NCI-H128 (cell line): ENCODE results near the gene CEP170B.

Source experiments
- DNase-seq: peaks from one replicate; lab custom pipeline; 2025; ENCODE audit not compliant: unreplicated experiment; lab: John Stamatoyannopoulos, UW

CEP170B gene

DNA sequence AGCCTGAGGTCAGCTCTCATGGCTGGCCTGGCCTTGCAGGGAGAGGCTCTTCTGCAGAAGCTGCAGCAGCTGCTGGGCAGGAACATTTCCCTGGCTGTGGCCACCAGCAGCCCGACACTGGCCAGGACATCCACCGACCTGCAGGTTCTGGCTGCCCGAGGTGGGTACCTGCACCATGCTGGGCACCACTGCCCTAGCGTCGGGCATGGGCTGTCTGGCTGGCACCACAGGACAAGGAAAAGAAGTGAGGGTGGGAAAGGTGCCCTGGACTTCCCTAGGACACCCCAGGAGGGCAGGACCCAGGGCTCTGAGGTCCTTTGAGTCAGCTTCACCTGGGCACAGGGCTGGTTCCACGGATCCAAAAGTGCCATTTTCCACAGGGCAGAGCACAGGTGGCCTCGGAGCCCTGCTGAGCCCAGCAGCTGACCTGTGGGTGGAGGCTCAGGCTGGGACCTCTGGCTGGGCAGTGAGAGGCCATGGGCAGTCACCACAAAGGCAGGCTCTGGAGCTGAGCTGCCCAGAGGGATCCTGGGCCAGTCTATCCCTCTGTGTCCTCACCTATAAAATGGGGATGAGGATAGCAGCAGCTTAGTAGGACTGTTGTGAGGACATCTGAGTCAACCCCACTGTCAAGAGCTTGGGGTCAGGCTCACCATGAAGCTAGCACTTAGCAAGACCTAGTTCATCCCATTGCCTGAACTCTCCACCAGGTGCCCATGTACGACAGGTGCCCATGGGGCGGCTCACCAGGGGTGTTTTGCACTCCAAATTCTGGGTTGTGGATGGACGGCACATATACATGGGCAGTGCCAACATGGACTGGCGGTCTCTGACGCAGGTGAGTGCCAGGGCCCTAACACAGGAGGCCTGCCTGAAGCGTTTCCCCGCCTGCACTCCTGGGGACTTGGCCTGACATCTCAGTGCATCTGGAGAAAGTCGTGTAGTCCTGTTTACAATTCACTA is 64.5 kb downstream of the CEP170B start:
- DNase-seq: no peak

DNA sequence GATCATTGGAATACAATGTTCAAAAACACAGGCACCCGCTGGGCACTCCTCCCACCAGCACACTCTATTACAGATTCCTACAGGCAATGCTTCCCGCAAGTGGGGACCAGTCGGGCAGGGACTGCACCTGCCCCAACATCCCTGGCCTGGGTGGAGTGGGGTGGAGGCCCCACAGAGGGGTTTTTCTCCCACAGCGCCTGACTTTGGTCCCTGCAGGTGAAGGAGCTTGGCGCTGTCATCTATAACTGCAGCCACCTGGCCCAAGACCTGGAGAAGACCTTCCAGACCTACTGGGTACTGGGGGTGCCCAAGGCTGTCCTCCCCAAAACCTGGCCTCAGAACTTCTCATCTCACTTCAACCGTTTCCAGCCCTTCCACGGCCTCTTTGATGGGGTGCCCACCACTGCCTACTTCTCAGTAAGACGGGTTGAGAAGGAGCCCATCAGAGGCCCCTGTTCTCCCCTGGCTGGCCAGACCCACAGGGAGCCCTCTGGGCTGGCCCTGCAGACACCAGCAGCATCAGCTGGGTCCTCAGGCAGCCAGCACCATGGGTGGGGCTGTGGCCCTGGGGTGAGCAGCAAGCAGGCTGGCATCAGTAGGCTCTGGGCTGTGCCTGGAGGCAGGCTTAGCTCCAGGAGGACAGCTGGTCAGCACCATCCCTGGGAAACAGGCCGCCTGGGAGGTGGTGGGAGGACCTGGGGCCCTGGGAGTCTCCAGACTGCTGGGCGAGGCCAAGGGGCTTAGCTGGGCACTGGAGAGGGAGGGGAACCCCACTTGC is 65.6 kb downstream of the CEP170B start:
- DNase-seq: no peak

DNA sequence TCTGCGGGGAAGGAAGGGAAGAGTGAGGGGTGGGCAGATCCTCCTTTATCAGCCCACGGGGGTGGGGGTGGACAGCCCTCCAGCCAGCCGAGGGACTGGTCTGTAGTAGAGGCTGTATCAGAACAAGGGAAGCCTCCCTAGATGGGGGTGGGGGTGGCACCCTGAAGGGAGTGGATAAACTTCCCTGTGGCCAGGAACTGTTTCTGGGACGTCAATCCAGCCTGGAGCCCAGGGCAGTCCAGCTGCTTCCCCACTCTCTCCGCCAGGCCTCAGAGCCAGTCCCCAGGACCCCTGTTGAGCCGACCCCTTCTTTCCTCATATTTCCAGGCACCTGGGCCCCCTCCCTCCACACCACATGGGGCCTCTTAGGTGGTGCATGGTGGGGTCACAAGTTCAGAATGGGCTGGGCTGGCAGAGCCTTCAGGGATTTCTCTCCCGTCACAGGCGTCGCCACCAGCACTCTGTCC is 66.3 kb downstream of the CEP170B start:
- DNase-seq: no peak

DNA sequence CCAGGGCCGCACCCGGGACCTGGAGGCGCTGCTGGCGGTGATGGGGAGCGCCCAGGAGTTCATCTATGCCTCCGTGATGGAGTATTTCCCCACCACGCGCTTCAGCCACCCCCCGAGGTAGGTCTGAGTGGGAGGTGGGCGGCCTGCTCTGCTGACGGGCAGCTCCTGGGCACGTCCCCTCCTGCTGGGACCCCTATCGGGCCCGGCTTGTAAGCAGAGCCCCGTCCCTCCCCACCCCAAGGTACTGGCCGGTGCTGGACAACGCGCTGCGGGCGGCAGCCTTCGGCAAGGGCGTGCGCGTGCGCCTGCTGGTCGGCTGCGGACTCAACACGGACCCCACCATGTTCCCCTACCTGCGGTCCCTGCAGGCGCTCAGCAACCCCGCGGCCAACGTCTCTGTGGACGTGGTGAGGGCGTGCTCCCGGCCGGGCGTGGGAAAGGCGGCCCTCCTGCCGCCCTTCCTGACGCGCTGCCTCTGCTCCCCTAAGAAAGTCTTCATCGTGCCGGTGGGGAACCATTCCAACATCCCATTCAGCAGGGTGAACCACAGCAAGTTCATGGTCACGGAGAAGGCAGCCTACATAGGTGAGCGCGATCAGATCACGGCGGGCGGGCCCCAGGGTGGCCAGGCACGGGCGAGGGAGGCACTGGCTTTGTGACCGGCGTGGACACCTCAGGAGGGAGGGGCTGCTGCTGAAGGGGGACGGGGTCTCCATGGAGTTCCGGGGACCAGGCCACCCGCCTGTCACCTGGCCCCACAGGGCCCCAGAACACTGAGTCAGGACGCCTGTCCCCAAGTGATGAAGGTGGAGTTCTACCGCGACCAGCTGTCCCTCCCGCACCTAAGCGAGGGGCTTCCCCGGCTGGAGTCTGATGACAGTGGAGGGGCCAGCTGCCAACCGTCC is 67.0 kb downstream of the CEP170B start:
- no peak for DNase-seq

- DNase-seq: peak; percentile 53
Measured at GRCh38 chr14:104932676-104933631, 67.9 kb downstream of the CEP170B start.

DNA sequence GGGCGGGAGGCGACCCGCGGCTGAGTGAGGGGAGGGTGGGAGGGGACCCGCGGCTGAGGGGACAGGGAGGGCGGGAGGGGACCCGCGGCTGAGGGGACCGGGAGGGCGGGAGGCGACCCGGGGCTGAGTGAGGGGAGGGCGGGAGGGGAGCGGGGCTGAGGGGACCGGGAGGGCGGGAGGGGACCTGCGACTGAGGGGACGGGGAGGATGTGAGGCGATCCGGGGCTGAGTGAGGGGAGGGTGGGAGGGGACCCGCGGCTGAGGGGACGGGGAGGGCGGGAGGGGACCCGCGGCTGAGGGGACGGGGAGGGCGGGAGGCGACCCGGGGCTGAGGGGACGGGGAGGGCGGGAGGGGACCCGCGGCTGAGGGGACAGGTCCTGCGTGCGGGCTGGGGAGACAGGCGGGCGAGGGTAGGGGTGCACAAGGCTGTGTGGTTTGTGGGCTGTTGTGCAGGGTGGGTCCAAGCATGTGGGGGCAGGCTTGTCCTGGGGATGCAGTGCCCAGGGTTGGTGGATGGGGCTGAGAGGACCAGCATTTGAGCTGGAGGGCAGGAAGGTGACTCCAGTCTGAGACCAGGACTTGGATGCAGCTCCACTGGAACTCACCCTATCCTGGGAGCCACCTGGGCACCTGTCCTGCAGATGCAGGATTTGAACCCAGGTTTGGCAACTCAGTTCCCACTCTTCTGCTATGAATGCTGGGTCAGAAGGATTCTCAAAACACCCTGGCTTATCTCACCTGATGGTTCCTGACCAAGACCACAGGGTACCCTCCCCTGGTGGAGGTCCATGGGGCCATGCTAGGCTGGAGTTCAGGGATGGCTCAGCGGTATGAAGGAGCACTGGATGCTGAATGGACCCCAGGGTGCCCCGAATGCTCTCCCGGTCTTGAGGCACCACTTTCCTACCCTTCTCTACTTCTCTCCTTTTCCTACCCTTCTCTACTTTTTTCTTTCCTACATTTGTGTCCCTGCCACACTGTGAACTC is 69.0 kb downstream of the CEP170B start:
- DNase-seq: no peak

DNA sequence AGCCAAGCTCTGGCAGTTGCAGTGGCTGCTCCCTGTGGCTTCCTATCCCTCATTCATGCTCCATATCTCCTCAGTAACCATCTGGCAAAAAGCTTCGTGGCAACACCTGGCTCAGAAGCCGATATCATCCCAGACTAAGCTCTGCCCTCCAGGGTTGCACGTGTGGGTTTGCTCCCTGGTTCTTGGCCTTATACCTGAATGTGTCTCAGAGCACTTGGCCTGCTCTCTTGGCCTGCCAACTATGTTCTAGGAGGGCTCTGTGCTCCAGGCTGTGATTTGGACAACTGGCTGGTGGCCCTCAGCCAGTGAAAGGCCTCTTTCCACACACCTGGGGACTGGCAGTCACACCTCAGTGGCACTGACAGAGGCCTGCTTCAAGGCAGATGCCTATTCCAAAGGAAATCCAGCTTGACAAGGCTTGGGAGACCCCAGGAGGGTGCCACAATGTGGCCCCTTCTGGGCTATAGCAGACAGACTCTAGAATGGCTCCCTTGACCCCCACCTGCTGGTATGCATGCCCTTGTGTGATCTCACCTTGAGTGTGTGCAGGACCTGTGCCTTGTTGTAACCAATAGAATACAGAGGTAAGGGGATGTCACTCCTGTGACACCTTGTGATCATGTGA is 70.1 kb downstream of the CEP170B start:
- no peak for DNase-seq

DNA sequence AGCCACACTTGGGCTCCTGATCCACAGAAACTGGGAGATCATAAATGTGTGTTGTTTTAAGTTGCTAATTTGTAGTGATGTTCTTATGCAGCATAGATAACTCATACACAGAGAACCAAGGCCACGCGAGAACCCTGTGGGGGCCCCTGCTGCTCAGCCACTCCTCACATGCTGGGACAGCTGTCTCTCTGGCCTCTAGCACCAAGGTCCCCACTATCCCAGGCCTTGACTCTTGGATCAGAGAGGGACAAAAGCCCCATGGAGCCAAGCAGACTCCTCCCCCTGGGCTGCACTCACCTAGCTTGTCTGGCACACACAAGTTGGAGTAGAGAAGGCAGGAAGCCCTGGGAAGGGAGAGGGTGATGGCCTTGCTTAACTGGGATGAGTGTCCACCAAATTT is 70.9 kb downstream of the CEP170B start:
- DNase-seq: no peak

DNA sequence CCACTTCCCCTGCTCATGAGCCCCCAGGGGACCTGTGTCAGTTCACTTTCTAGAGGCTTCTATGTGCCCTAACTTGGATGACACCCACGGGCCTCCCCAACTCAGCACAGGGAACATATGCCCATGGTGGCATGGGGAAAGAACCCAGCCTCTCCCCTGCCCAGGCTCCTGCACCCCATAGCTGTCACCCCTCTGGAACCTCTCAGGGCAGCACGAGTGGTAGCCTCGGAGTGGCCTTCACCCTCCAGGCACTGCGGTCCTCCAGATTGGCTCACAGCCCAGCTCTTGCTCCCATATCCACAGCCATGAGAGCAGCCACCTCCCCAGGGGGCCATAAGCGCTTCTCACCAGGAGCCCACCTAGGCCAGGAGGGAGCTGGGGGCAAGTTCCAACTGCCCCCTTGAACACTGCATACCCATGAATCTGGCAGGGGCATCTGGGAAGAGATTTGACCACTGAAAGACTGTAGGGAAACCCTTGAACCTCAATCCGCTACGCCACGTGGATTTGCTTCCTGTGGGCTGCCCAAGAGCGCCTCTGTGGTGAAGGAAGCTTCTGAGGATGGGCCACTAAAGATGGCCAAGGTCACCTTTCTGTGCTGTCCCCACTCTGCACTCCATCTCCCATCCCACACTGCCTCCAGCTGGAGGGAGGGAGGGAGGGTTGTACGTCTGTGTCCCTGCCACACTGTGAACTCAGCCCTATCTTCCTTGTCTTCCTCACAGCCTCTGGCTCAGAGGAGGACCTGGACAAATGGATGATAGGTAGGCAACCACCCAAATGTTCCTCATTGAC is 71.5 kb downstream of the CEP170B start:
- DNase-seq: no peak

- no peak for DNase-seq
Measured at GRCh38 chr14:104937161-104937560, 72.1 kb downstream of the CEP170B start.

- DNase-seq: no peak
Measured at GRCh38 chr14:104937694-104938365, 72.8 kb downstream of the CEP170B start.

DNA sequence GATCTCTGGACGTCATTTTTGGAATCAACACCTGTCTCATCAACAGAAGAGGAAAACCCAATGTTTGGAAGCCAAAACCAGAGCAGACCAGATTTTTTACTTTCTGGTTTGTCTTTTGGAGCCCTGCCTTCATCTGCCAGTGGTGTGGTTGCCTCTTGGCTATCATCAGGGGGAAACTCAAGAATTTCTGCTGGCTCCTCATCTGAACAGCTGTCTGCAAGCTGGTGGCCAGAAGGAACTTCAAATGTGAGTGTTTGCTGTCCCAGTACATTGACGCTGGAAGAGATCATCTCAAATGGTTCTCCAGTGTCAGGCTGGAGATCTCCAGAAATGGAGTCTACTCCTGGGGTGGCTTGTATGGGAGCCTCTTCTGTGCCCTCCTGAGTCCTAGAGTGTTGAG is 73.4 kb downstream of the CEP170B start:
- DNase-seq: no peak

GRCh38 chr14:104938960-104939359 is 73.9 kb downstream of the CEP170B start:
- DNase-seq: no peak

- no peak for DNase-seq
Measured at GRCh38 chr14:104939666-104940410, 74.8 kb downstream of the CEP170B start.

DNA sequence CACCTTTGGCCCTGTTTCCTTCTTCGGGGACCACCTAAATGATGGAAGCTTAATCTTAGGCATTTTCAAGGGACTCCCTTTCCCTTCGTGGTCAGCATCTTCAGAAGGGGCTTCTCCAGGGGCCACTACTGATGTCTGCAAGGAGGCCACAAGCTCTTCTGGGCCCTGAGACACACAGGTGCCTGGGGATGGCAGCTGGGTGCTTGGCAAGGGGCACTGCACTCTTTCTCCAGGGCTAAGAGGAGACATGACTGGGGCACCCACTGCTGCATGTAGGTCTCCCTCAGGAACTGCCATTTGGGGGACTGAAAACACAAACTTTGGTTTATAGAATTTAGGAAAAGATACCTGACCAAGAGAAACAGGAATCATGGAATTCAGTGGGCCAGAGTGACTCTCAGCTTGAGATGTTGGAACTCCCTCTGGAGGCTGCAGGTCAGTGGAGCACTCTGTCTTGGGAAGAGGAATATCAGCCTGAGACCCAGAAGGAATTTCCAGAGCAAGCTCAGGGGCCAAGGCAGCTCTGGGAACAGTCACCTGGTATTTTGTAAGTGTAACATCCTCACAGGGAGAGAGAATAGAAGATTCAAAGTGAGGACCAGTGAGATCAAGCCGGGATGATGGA is 75.6 kb downstream of the CEP170B start:
- DNase-seq: no peak
